ENCODE measurements around the gene KRT6B. TPM values are rescaled to one million over a fixed set of nuclear protein-coding genes. Genes with fewer than 3 reads are reported as not detected.
A peak's percentile ranks its signal among the peaks of the same experiment; 100 is the strongest.

Gene KRT6B
- total and polyA plus RNA-seq, 2 experiments from 2014 or later, result not detected

DNA sequence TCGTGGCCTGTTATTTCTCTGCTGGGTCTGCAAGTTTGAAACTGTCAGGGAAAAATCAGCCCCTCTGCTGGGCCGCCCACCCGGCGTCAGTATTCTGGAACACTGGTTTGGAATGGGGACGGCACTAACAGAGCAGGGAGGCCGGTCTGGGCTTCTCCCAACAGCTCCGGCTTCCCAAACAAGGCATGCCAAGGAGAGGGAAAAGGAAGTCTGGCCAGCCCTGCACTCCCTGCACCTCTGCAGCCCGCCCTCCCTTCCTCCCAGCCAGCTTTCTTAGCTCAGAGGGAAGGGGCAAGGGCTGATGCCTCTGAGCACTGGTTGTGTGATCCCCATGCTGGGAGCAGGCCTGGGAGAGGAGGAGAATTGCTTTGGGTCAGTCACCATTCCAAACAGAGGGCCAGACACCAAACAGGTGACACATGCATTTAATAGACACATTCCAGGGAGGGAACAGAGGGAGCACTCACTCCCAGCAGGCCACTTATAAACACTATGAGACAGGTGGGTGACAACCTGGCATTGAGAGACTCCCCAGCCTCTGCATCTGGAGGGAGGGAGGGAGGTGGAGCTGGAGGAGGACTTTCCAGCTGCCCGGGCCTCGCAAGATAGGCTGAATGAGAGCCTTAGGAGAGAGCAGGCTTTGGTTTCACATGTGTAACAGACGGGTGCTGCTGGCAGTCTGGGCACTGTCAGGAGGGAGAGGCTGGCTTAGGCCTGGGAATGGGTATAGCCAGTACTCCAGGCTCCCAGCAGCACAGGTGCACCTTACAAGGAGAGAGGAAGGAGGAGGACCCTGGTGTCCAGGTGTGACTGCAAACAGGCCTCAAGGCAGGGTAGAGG, 28.1 kb downstream of the KRT6B start:
- Histone ChIP-seq H4K20me1 (replicated peaks; ENCODE audit: insufficient read depth) (no peaks in the 10 kb centered on the region), H3K79me2 (replicated peaks; ENCODE audit: insufficient read depth) (no peaks in the 10 kb centered on the region), H3K27me3 (ENCODE audit: insufficient read depth) (no peaks in the 10 kb centered on the region), H3K36me3 (ENCODE audit: insufficient read depth) (no peaks in the 10 kb centered on the region), H3K4me1 (ENCODE audit: insufficient read depth) (no peaks in the 10 kb centered on the region), H3K9me2 (ENCODE audit: insufficient read depth) (0 out of 2 replicates have a peak, but pooled peaks cover 3% of the 10 kb centered on the region), H3F3A (replicated peaks; ENCODE audit: low read depth) (no peaks in the 10 kb centered on the region), H3K4me3 (no peak overlapping the region), H2AFZ (0 out of 2 replicates have a peak overlapping the region, but pooled peaks have one; percentile 28), H3K4me2 (no peak overlapping the region), H3K27ac (ENCODE audit: low read depth) (no peak overlapping the region)
- peaks cover 9% of the 10 kb centered on the region for H3K4me1 Mint-ChIP-seq
- H3K4me3 Mint-ChIP-seq, result no peak overlapping the region
- peaks cover 2% of the 10 kb centered on the region for H3K27me3 Mint-ChIP-seq (ENCODE audit: insufficient read depth, low read depth, poor library complexity)
- H3K27ac Mint-ChIP-seq, result peak overlapping the region; percentile 4; the same call in 1 of the 2 replicates
- DNase-seq (ENCODE audit: low spot score) (no peak), ATAC-seq (peak; percentile 49)
- TF ChIP-seq NANOG (IDR thresholded peaks at IDR 0.05; ENCODE audit: borderline replicate concordance) (no peak), ZNF331 (CRISPR knock-in tag; IDR thresholded peaks at IDR 0.05; ENCODE audit: low read depth) (no peak), REST (IDR thresholded peaks at IDR 0.05; ENCODE audit: unreplicated experiment) (no peak), EZH2 (IDR thresholded peaks at IDR 0.05; ENCODE audit: low read depth, unreplicated experiment) (no peak), POLR2AphosphoS5 (IDR thresholded peaks at IDR 0.05; ENCODE audit: low read depth) (no peak), ZNF114 (CRISPR knock-in tag; IDR thresholded peaks at IDR 0.05) (no peak), ZNF462 (CRISPR knock-in tag; IDR thresholded peaks at IDR 0.05) (no peak), EZH2phosphoT487 (IDR thresholded peaks at IDR 0.05; ENCODE audit: unreplicated experiment) (no peak), CREB1 (CRISPR knock-in tag; IDR thresholded peaks at IDR 0.05; ENCODE audit: low read depth) (no peak), JUNB (IDR thresholded peaks at IDR 0.05; ENCODE audit: unreplicated experiment) (no peak), STAT1 (IDR thresholded peaks at IDR 0.05; ENCODE audit: unreplicated experiment) (no peak)
- TF ChIP-seq, protein P1, sequence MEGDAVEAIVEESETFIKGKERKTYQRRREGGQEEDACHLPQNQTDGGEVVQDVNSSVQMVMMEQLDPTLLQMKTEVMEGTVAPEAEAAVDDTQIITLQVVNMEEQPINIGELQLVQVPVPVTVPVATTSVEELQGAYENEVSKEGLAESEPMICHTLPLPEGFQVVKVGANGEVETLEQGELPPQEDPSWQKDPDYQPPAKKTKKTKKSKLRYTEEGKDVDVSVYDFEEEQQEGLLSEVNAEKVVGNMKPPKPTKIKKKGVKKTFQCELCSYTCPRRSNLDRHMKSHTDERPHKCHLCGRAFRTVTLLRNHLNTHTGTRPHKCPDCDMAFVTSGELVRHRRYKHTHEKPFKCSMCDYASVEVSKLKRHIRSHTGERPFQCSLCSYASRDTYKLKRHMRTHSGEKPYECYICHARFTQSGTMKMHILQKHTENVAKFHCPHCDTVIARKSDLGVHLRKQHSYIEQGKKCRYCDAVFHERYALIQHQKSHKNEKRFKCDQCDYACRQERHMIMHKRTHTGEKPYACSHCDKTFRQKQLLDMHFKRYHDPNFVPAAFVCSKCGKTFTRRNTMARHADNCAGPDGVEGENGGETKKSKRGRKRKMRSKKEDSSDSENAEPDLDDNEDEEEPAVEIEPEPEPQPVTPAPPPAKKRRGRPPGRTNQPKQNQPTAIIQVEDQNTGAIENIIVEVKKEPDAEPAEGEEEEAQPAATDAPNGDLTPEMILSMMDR (conservative IDR thresholded peaks at IDR 0.05; ENCODE audit: low read depth in 2 of 2), result no peak
- TF ChIP-seq, protein P2, sequence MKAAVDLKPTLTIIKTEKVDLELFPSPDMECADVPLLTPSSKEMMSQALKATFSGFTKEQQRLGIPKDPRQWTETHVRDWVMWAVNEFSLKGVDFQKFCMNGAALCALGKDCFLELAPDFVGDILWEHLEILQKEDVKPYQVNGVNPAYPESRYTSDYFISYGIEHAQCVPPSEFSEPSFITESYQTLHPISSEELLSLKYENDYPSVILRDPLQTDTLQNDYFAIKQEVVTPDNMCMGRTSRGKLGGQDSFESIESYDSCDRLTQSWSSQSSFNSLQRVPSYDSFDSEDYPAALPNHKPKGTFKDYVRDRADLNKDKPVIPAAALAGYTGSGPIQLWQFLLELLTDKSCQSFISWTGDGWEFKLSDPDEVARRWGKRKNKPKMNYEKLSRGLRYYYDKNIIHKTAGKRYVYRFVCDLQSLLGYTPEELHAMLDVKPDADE (IDR thresholded peaks at IDR 0.05), result no peak
- H3K36me3 Mint-ChIP-seq (ENCODE audit: low read depth), result no peaks in the 10 kb centered on the region
- H3K9me3 Mint-ChIP-seq, result no peaks in the 10 kb centered on the region
